Endodermal cell (in vitro differentiated cells): ENCODE measurements around the gene PPME1. TPM values are rescaled to one million over a fixed set of nuclear protein-coding genes. Genes with fewer than 3 reads are reported as not detected.

Experiments
- DNase-seq: peaks from one replicate; pipeline ENCODE4 v3.0.0-alpha.2; 2017
- H3K27ac ChIP-seq: 2 replicates; pipeline ENCODE4 v1.5.1; 2013; ENCODE audit warnings: mild to moderate bottlenecking, low read depth, low read length, moderate library complexity
- H3K27me3 ChIP-seq: 2 replicates; pipeline ENCODE4 v1.6.1; 2013; ENCODE audit warnings: mild to moderate bottlenecking, low read length, moderate library complexity; ENCODE audit not compliant: insufficient read depth, control insufficient read depth, poor library complexity, severe bottlenecking
- H3K36me3 ChIP-seq: 2 replicates; pipeline ENCODE4 v1.7.0; 2013; ENCODE audit warnings: mild to moderate bottlenecking, low read length, moderate library complexity; ENCODE audit not compliant: control insufficient read depth, insufficient read depth
- H3K4me1 ChIP-seq: one replicate; pipeline ENCODE4 v1.7.0; 2013; ENCODE audit warnings: low read length; ENCODE audit not compliant: control insufficient read depth, insufficient read depth
- H3K4me3 ChIP-seq: 2 replicates; pipeline ENCODE4 v1.5.1; 2013; ENCODE audit warnings: mild to moderate bottlenecking, low read length, moderate library complexity
- H3K9ac ChIP-seq: 2 replicates; pipeline ENCODE4 v1.6.1; 2013; ENCODE audit warnings: mild to moderate bottlenecking, low read length, moderate library complexity; ENCODE audit not compliant: poor library complexity, severe bottlenecking; ENCODE audit errors: extremely low read depth
- H3K9me3 ChIP-seq: 2 replicates; pipeline ENCODE4 v1.6.1; 2013; ENCODE audit warnings: mild to moderate bottlenecking, low read length, moderate library complexity; ENCODE audit not compliant: control insufficient read depth
- H3K27ac Mint-ChIP-seq: 2 replicates; pipeline ENCODE4 v1.8.0; 2020; ENCODE audit warnings: mixed read lengths
- H3K27me3 Mint-ChIP-seq: 2 replicates; pipeline ENCODE4 v1.8.0; 2021; ENCODE audit warnings: mild to moderate bottlenecking, mixed read lengths; ENCODE audit not compliant: insufficient read depth
- H3K36me3 Mint-ChIP-seq: 2 replicates; pipeline ENCODE4 v1.8.0; 2020; ENCODE audit warnings: low read depth, mixed read lengths
- H3K4me1 Mint-ChIP-seq: 2 replicates; pipeline ENCODE4 v1.8.0; 2020; ENCODE audit warnings: mixed read lengths
- H3K4me3 Mint-ChIP-seq: 2 replicates; pipeline ENCODE4 v1.8.0; 2020; ENCODE audit warnings: mild to moderate bottlenecking, moderate library complexity, mixed read lengths
- H3K9me3 Mint-ChIP-seq: 2 replicates; pipeline ENCODE4 v1.8.0; 2020; ENCODE audit warnings: mild to moderate bottlenecking, mixed read lengths
- CTCF ChIP-seq: fragments of 200-600 bp; sonication (generic); conservative IDR thresholded peaks from 2 replicates; pipeline ENCODE4 v1.5.0; 2021; ENCODE audit warnings: antibody characterized with exemption, mild to moderate bottlenecking
- WGBS, 2 experiments: methylation state at CpG; one replicate each; pipeline versions ENCODE4 v1.1.5 to v1.1.7; 2013; ENCODE audit warnings: missing lambda C conversion rate in 2 of 2, mixed read lengths in 1 of 2; ENCODE audit not compliant: insufficient coverage in 1 of 2, insufficient read length in 1 of 2; 5-methylcytosine and 5-hydroxymethylcytosine counted together
- total RNA-seq, 2 donors: library from RNA; stranded (reverse); fragmentation: NEBNext Ultra II Directional in 1 of 2; extraction: Animal tissue kit (Norgen Biotek cat#: 25700) in 1 of 2; gene quantifications; 2 replicates in 1 of 2; 3 replicates in 1 of 2; pipeline ENCODE4 v1.2.1, GENCODE V29; 2021

Gene PPME1
- total RNA-seq, 2 donors from 2014 or later = 28.8 to 38.3 TPM

- no peaks in the 10 kb centered on the region for H3K27me3 ChIP-seq
- H3K36me3 Mint-ChIP-seq = no peaks in the 10 kb centered on the region
- H3K4me1 ChIP-seq = no peaks in the 10 kb centered on the region
- no peak overlapping the region for H3K27ac ChIP-seq
- H3K4me1 Mint-ChIP-seq = no peaks in the 10 kb centered on the region
- no peak for TF ChIP-seq CTCF
- DNase-seq = no peak
- no peaks in the 10 kb centered on the region for H3K27me3 Mint-ChIP-seq
- H3K27ac Mint-ChIP-seq = no peak overlapping the region
- no peaks in the 10 kb centered on the region for H3K36me3 ChIP-seq
- H3K9ac ChIP-seq = no peak overlapping the region
- no peaks in the 10 kb centered on the region for H3K9me3 ChIP-seq
- no peak overlapping the region for H3K4me3 ChIP-seq
- H3K9me3 Mint-ChIP-seq = peaks cover 2% of the 10 kb centered on the region
- H3K4me3 Mint-ChIP-seq = no peak overlapping the region
Measured at GRCh38 chr11:74280494-74280893, 109.4 kb downstream of the PPME1 start.

GRCh38 chr11:74282421-74282820 is 111.3 kb downstream of the PPME1 start:
- no peaks in the 10 kb centered on the region for H3K9me3 ChIP-seq
- H3K27me3 ChIP-seq = no peaks in the 10 kb centered on the region
- H3K9me3 Mint-ChIP-seq = peaks cover 2% of the 10 kb centered on the region
- no peaks in the 10 kb centered on the region for H3K27me3 Mint-ChIP-seq
- no peaks in the 10 kb centered on the region for H3K4me1 Mint-ChIP-seq
- H3K27ac Mint-ChIP-seq = no peak overlapping the region
- no peak for TF ChIP-seq CTCF
- no peaks in the 10 kb centered on the region for H3K36me3 Mint-ChIP-seq
- no peak overlapping the region for H3K4me3 ChIP-seq
- H3K27ac ChIP-seq = no peak overlapping the region
- no peaks in the 10 kb centered on the region for H3K4me1 ChIP-seq
- no peak overlapping the region for H3K9ac ChIP-seq
- no peak overlapping the region for H3K4me3 Mint-ChIP-seq
- 80 to 91% methylated on average over 1 to 3 of the region's 3 CpGs for WGBS, 2 experiments
- no peak for DNase-seq
- H3K36me3 ChIP-seq = no peaks in the 10 kb centered on the region

GRCh38 chr11:74282914-74283371 is 111.9 kb downstream of the PPME1 start:
- WGBS, 2 experiments = 83 to 91% methylated on average over 5 of the region's 5 CpGs
- H3K9me3 Mint-ChIP-seq = peaks cover 2% of the 10 kb centered on the region
- Histone ChIP-seq H3K9ac (no peak overlapping the region), H3K27ac (no peak overlapping the region), H3K27me3 (no peaks in the 10 kb centered on the region), H3K9me3 (no peaks in the 10 kb centered on the region), H3K36me3 (no peaks in the 10 kb centered on the region), H3K4me1 (no peaks in the 10 kb centered on the region), H3K4me3 (no peak overlapping the region)
- H3K4me3 Mint-ChIP-seq = no peak overlapping the region
- H3K27ac Mint-ChIP-seq = no peak overlapping the region
- no peaks in the 10 kb centered on the region for H3K36me3 Mint-ChIP-seq
- H3K4me1 Mint-ChIP-seq = no peaks in the 10 kb centered on the region
- DNase-seq = no peak
- TF ChIP-seq CTCF = no peak
- no peaks in the 10 kb centered on the region for H3K27me3 Mint-ChIP-seq
